Measurements from ENCODE around the gene SOS2.

- TF ChIP-seq CTCF (IDR thresholded peaks at IDR 0.05) (no peak), POLR2AphosphoS5 (IDR thresholded peaks at IDR 0.05) (no peak)
Observed at GRCh38 chr14:50228313-50228712, 3.1 kb downstream of the SOS2 start.
